Mesenchymal stem cell (in vitro differentiated cells and primary cell): ENCODE data around the gene FSTL4.

Experiments
- DNase-seq: peaks from one replicate; pipeline ENCODE4 v3.0.0-alpha.2; 2013
- H2AFZ ChIP-seq: one replicate; pipeline ENCODE4 v1.6.1; 2013; ENCODE audit warnings: low read depth, mild to moderate bottlenecking, control low read depth, inconsistent platforms, low read length, moderate library complexity
- H2AK5ac ChIP-seq: 2 replicates; pipeline ENCODE4 v1.6.1; 2013; ENCODE audit warnings: low read length, moderate library complexity, mild to moderate bottlenecking, inconsistent platforms; ENCODE audit not compliant: severe bottlenecking
- H2BK120ac ChIP-seq: one replicate; pipeline ENCODE4 v1.6.1; 2013; ENCODE audit warnings: low read depth, mild to moderate bottlenecking, inconsistent platforms, low read length, moderate library complexity
- H2BK12ac ChIP-seq, 2 experiments: one replicate each; pipeline ENCODE4 v1.6.1; 2013; ENCODE audit warnings: inconsistent platforms in 2 of 2, low read length in 2 of 2, mild to moderate bottlenecking in 2 of 2, moderate library complexity in 2 of 2, control low read depth in 1 of 2
- H2BK15ac ChIP-seq: one replicate; pipeline ENCODE4 v1.6.1; 2013; ENCODE audit warnings: mild to moderate bottlenecking, low read depth, inconsistent platforms; ENCODE audit not compliant: poor library complexity, severe bottlenecking
- H2BK5ac ChIP-seq: 2 replicates; pipeline ENCODE4 v1.6.1; 2013; ENCODE audit warnings: low read depth, mild to moderate bottlenecking, low read length, control low read depth, inconsistent platforms; ENCODE audit not compliant: poor library complexity, severe bottlenecking
- H3K14ac ChIP-seq, 2 experiments: one replicate each; pipeline ENCODE4 v1.6.1; 2013; ENCODE audit warnings: inconsistent platforms in 2 of 2, low read length in 2 of 2, control low read depth in 1 of 2, mild to moderate bottlenecking in 1 of 2, moderate library complexity in 1 of 2
- H3K18ac ChIP-seq, 2 experiments: one replicate each; pipeline ENCODE4 v1.6.1; 2013; ENCODE audit warnings: inconsistent platforms in 2 of 2, low read length in 2 of 2, control low read depth in 1 of 2, low read depth in 1 of 2, mild to moderate bottlenecking in 1 of 2
- H3K23ac ChIP-seq, 2 experiments: one replicate each; pipeline ENCODE4 v1.6.1; 2013; ENCODE audit warnings: inconsistent platforms in 2 of 2, low read length in 2 of 2, mild to moderate bottlenecking in 2 of 2, moderate library complexity in 2 of 2, control low read depth in 1 of 2
- H3K27ac ChIP-seq: 2 replicates; pipeline ENCODE4 v1.5.1; 2013; ENCODE audit warnings: mild to moderate bottlenecking, moderate library complexity, low read length, control low read depth, inconsistent platforms; ENCODE audit not compliant: poor library complexity, severe bottlenecking
- H3K27me3 ChIP-seq, 2 experiments: 2 replicates each; pipeline versions ENCODE4 v1.6.1 to v1.7.0; 2013; ENCODE audit warnings: low read length in 2 of 2, mild to moderate bottlenecking in 2 of 2, moderate library complexity in 2 of 2, control low read depth in 1 of 2, inconsistent platforms in 1 of 2; ENCODE audit not compliant: control insufficient read depth in 1 of 2, insufficient read depth in 1 of 2
- H3K36me3 ChIP-seq, 2 experiments: 2 replicates each; pipeline versions ENCODE4 v1.6.1 to v1.7.0; 2013; ENCODE audit warnings: low read length in 2 of 2, control low read depth in 1 of 2, inconsistent platforms in 1 of 2, low read depth in 1 of 2, mild to moderate bottlenecking in 1 of 2; ENCODE audit not compliant: insufficient read depth in 2 of 2, control insufficient read depth in 1 of 2
- H3K4ac ChIP-seq, 2 experiments: one replicate each; pipeline ENCODE4 v1.6.1; 2013; ENCODE audit warnings: inconsistent platforms in 2 of 2, low read length in 2 of 2, mild to moderate bottlenecking in 2 of 2, moderate library complexity in 2 of 2, control low read depth in 1 of 2, low read depth in 1 of 2
- H3K4me1 ChIP-seq: 2 replicates; pipeline ENCODE4 v1.6.1; 2013; ENCODE audit warnings: low read depth, low read length, control low read depth; ENCODE audit not compliant: control insufficient read depth, insufficient read depth
- H3K4me2 ChIP-seq: 2 replicates; pipeline ENCODE4 v1.6.1; 2013; ENCODE audit warnings: low read length, mild to moderate bottlenecking, inconsistent platforms; ENCODE audit not compliant: poor library complexity, severe bottlenecking
- H3K4me3 ChIP-seq, 2 experiments: 2 replicates each; pipeline versions ENCODE4 v1.5.1 to v1.7.0; 2013; ENCODE audit warnings: low read length in 2 of 2, mild to moderate bottlenecking in 2 of 2, control low read depth in 1 of 2, low read depth in 1 of 2; ENCODE audit not compliant: insufficient read depth in 1 of 2
- H3K79me1 ChIP-seq: replicated peaks from 2 replicates; pipeline ENCODE4 v1.6.1; 2013; ENCODE audit warnings: mild to moderate bottlenecking, control low read depth, low read length, inconsistent platforms; ENCODE audit not compliant: poor library complexity, severe bottlenecking
- H3K9ac ChIP-seq: 2 replicates; pipeline ENCODE4 v1.7.0; 2013; ENCODE audit warnings: mild to moderate bottlenecking, low read length, moderate library complexity
- H3K9me3 ChIP-seq: 2 replicates; pipeline ENCODE4 v1.7.0; 2013; ENCODE audit warnings: mild to moderate bottlenecking, low read length; ENCODE audit not compliant: control insufficient read depth
- H4K8ac ChIP-seq: one replicate; pipeline ENCODE4 v1.6.1; 2013; ENCODE audit warnings: inconsistent platforms, mild to moderate bottlenecking, low read length, moderate library complexity
- H4K91ac ChIP-seq: one replicate; pipeline ENCODE4 v1.6.1; 2013; ENCODE audit warnings: mild to moderate bottlenecking, low read length, inconsistent platforms
- WGBS: methylation state at CpG from one replicate; pipeline ENCODE4 v1.1.7; 2013; ENCODE audit warnings: mixed read lengths; 5-methylcytosine and 5-hydroxymethylcytosine counted together

FSTL4 gene

GRCh38 chr5:133202066-133202665, 410.2 kb downstream of the FSTL4 start:
- Histone ChIP-seq H2AFZ (no peak overlapping the region), H2BK120ac (no peak overlapping the region), H3K27ac (no peak overlapping the region), H3K18ac (no peak overlapping the region), H3K79me1 (no peaks in the 10 kb centered on the region), H3K4me1 (peaks cover 5% of the 10 kb centered on the region), H3K36me3 (no peaks in the 10 kb centered on the region), H2BK5ac (no peak overlapping the region), H3K9ac (no peak overlapping the region), H3K9me3 (no peaks in the 10 kb centered on the region), H2AK5ac (no peak overlapping the region), H2BK15ac (no peak overlapping the region), H3K14ac (no peak overlapping the region), H3K4me2 (no peak overlapping the region), H3K23ac (no peak overlapping the region), H2BK12ac (no peak overlapping the region), H4K91ac (no peak overlapping the region), H4K8ac (no peak overlapping the region), H3K4me3 (no peak overlapping the region), H3K27me3 (peaks cover 3 to 56% of the 10 kb centered on the region in 2 experiments), H3K4ac (no peak overlapping the region)
- no peak for DNase-seq
- 92% methylated on average over 8 of the region's 8 CpGs for WGBS

GRCh38 chr5:133201310-133201709, 411.0 kb downstream of the FSTL4 start:
- Histone ChIP-seq H3K4ac (no peak overlapping the region), H3K4me1 (peaks cover 9% of the 10 kb centered on the region), H3K27ac (no peak overlapping the region), H2BK12ac (no peak overlapping the region), H2BK120ac (no peak overlapping the region), H3K9ac (no peak overlapping the region), H3K79me1 (no peaks in the 10 kb centered on the region), H3K36me3 (no peaks in the 10 kb centered on the region), H3K23ac (no peak overlapping the region), H2BK5ac (no peak overlapping the region), H3K9me3 (no peaks in the 10 kb centered on the region), H3K4me3 (no peak overlapping the region), H4K8ac (no peak overlapping the region), H3K4me2 (no peak overlapping the region), H3K27me3 (peaks cover 3 to 61% of the 10 kb centered on the region in 2 experiments), H2BK15ac (no peak overlapping the region), H2AFZ (no peak overlapping the region), H3K18ac (no peak overlapping the region), H2AK5ac (no peak overlapping the region), H4K91ac (no peak overlapping the region), H3K14ac (no peak overlapping the region)
- 56% methylated on average over 1 of the region's 1 CpG for WGBS
- no peak for DNase-seq

- Histone ChIP-seq H2BK12ac (no peak overlapping the region), H2AK5ac (no peak overlapping the region), H4K91ac (no peak overlapping the region), H3K4me3 (no peak overlapping the region), H3K4me1 (peaks cover 12% of the 10 kb centered on the region), H3K18ac (no peak overlapping the region), H3K36me3 (no peaks in the 10 kb centered on the region), H2BK120ac (no peak overlapping the region), H3K27ac (no peak overlapping the region), H2BK15ac (no peak overlapping the region), H3K79me1 (no peaks in the 10 kb centered on the region), H3K4ac (no peak overlapping the region), H3K23ac (no peak overlapping the region), H3K4me2 (no peak overlapping the region), H2AFZ (no peak overlapping the region), H3K14ac (no peak overlapping the region), H3K9me3 (no peaks in the 10 kb centered on the region), H3K27me3 (peaks cover 3 to 70% of the 10 kb centered on the region in 2 experiments), H2BK5ac (no peak overlapping the region), H3K9ac (no peak overlapping the region), H4K8ac (no peak overlapping the region)
- WGBS = 80% methylated on average over 3 of the region's 3 CpGs
- no peak for DNase-seq
Observed at GRCh38 chr5:133200256-133200655, 412.1 kb downstream of the FSTL4 start.

GRCh38 chr5:133199417-133200178, 412.7 kb downstream of the FSTL4 start:
- Histone ChIP-seq H2BK12ac (no peak overlapping the region), H3K4me1 (peaks cover 12% of the 10 kb centered on the region), H3K9me3 (no peaks in the 10 kb centered on the region), H2BK15ac (no peak overlapping the region), H3K36me3 (no peaks in the 10 kb centered on the region), H3K4me3 (no peak overlapping the region), H3K14ac (peak overlapping the region in 1 of 2 experiments; percentile 35), H3K4me2 (no peak overlapping the region), H3K18ac (no peak overlapping the region), H2AFZ (no peak overlapping the region), H3K27ac (no peak overlapping the region), H3K4ac (no peak overlapping the region), H3K23ac (no peak overlapping the region), H3K79me1 (no peaks in the 10 kb centered on the region), H4K91ac (no peak overlapping the region), H3K27me3 (peaks cover 3 to 76% of the 10 kb centered on the region in 2 experiments), H2BK120ac (no peak overlapping the region), H2BK5ac (no peak overlapping the region), H3K9ac (no peak overlapping the region), H2AK5ac (no peak overlapping the region), H4K8ac (no peak overlapping the region)
- 86% methylated on average over 17 of the region's 18 CpGs for WGBS
- no peak for DNase-seq
